Thyroid gland (tissue), 4 donors: ENCODE results near the gene PDCL2.

ENCODE experiments used
- CTCF ChIP-seq, 6 experiments: fragments of 200-600 bp in 3 of 6; fragments of 450-650 bp in 3 of 6; sonication (generic) in 3 of 6; IDR thresholded peaks; one replicate each; pipeline ENCODE4 v1.5.1; 2016 to 2019; ENCODE audit warnings: antibody characterized with exemption in 6 of 6, mild to moderate bottlenecking in 2 of 6, inconsistent platforms in 1 of 6, moderate library complexity in 1 of 6
- POLR2A ChIP-seq, 2 donors: fragments of 450-650 bp; IDR thresholded peaks; one replicate each; pipeline ENCODE4 v1.6.1; 2017; ENCODE audit warnings: antibody characterized with exemption in 2 of 2, mild to moderate bottlenecking in 2 of 2, moderate library complexity in 1 of 2

- TF ChIP-seq CTCF (IDR thresholded peaks at IDR 0.05) (peak in 3 of 6 experiments; percentile 38 to 49 (median 43)), POLR2A (IDR thresholded peaks at IDR 0.05) (no peak)
These were observed 37.5 kb downstream of the PDCL2 start for GRCh38 chr4:55554453-55555030.
